Measurements from ENCODE around the gene CD99L2. TPM values are rescaled to one million over a fixed set of nuclear protein-coding genes. Genes with fewer than 3 reads are reported as not detected.

Gene CD99L2
- total RNA-seq, 1 experiment from 2014 or later: 9.4 TPM

GRCh38 chrX:150781677-150782076 lies 116.8 kb downstream of the CD99L2 start (continued):
- TF ChIP-seq ZNF425 (CRISPR knock-in tag; conservative IDR thresholded peaks at IDR 0.05): no peak

GRCh38 chrX:150779385-150779784 lies 119.1 kb downstream of the CD99L2 start:
- Mint-ChIP-seq H3K4me3 (no peak overlapping the region), H3K27me3 (ENCODE audit: low read depth) (no peaks in the 10 kb centered on the region)
- POLR2A ChIA-PET: no interaction called here

GRCh38 chrX:150777328-150777992 lies 121.0 kb downstream of the CD99L2 start:
- CTCF ChIA-PET: interaction anchor here (1.0 to 2.2 kb wide), 4 partner anchors 11 to 305 kb away, joined by 3 to 5 read pairs (median 4); no protein-coding TSS in a partner anchor
- peak overlapping the region; percentile 90 for H3K27ac Mint-ChIP-seq

More at GRCh38 chrX:150779385-150779784, 119.1 kb downstream of the CD99L2 start:
- CTCF ChIA-PET: no interaction called here
- peaks cover 31% of the 10 kb centered on the region for H3K4me1 Mint-ChIP-seq
- no peak overlapping the region for H3K27ac Mint-ChIP-seq
- no peak for DNase-seq (ENCODE audit: low spot score)
- no peak for ATAC-seq
- H3K9me3 Mint-ChIP-seq: no peaks in the 10 kb centered on the region
- peaks cover 13% of the 10 kb centered on the region; the same call in 1 of the 2 replicates for H3K36me3 Mint-ChIP-seq
- no peak for TF ChIP-seq SMAD4 (CRISPR knock-in tag; IDR thresholded peaks at IDR 0.05)
- TF ChIP-seq ZBTB43 (CRISPR knock-in tag; IDR thresholded peaks at IDR 0.05): no peak
- TF ChIP-seq ZNF263 (CRISPR knock-in tag; IDR thresholded peaks at IDR 0.05; ENCODE audit: low read depth): no peak
- no peak for TF ChIP-seq SOX15 (CRISPR knock-in tag; IDR thresholded peaks at IDR 0.05)
- no peak for TF ChIP-seq FOXP4 (CRISPR knock-in tag; IDR thresholded peaks at IDR 0.05)
- TF ChIP-seq ZNF317 (CRISPR knock-in tag; IDR thresholded peaks at IDR 0.05; ENCODE audit: borderline replicate concordance, low read depth): no peak
- no peak for TF ChIP-seq GRHL2 (CRISPR knock-in tag; IDR thresholded peaks at IDR 0.05; ENCODE audit: insufficient replicate concordance, severe bottlenecking)

More at GRCh38 chrX:150777328-150777992, 121.0 kb downstream of the CD99L2 start:
- Mint-ChIP-seq H3K27me3 (ENCODE audit: low read depth) (no peaks in the 10 kb centered on the region), H3K36me3 (peaks cover 13% of the 10 kb centered on the region; the same call in 1 of the 2 replicates), H3K4me3 (no peak overlapping the region), H3K9me3 (no peaks in the 10 kb centered on the region), H3K4me1 (peaks cover 33% of the 10 kb centered on the region)
- TF ChIP-seq RORB (CRISPR knock-in tag; IDR thresholded peaks at IDR 0.05) (no peak), ZNF263 (CRISPR knock-in tag; IDR thresholded peaks at IDR 0.05; ENCODE audit: low read depth) (no peak), ZNF671 (CRISPR knock-in tag; IDR thresholded peaks at IDR 0.05) (no peak), NFE2L1 (CRISPR knock-in tag; IDR thresholded peaks at IDR 0.05) (no peak), HMGXB4 (CRISPR knock-in tag; IDR thresholded peaks at IDR 0.05) (no peak), ZNF416 (CRISPR knock-in tag; IDR thresholded peaks at IDR 0.05) (no peak)
- ATAC-seq (no peak), DNase-seq (ENCODE audit: low spot score) (no peak)
- POLR2A ChIA-PET: no interaction called here
